ENCODE measurements around the gene UFSP1. TPM values are rescaled to one million over a fixed set of nuclear protein-coding genes. Genes with fewer than 3 reads are reported as not detected.
"Not testable (repeated sequence)": the region's sequence is repeated elsewhere in the genome, so short reads cannot be mapped to it uniquely, and the experiment has no call there.

UFSP1 gene
- total RNA-seq = 1.6 and 4.3 TPM in 2 replicates

DNA sequence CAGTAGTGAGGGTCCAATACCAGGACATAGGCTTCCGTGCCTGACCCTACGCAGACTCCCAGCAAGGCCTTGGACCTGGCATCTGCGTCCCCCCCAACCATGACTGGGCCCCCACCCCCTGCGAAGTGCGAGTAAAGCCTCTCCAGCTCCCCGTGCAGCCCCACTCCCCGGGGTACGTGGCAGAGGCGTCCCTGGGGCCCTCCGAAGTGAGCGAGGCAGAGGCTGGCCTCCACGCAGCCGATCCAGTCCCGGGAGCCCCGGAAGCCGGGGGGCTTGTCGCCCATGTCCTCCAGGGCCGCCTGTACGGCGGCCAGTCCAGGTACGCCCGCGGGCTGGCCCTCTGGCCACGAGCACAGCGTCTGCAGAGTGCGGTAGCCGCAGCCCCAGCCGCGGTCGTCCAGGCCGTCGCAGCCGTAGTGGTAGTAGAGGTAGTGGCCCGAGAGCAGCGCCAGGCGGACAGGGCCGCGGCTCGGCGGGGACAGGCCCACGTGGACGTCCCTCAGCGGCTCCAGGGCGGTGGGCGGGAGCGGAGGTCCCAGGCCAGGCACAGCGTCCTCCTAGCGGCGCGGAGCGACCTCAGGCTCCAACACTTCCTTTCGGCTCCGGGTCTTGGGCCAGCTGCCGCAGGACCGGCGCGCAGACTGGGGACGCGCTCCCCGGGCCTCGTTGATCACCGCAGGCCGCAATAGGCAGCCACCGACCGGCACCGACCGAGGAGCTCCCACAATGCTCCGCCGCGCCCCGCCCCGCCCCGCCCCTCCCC lies at the start of gene UFSP1:
TSS of gene UFSP1 (minus strand) at position 728 of the 763 bp plus-strand sequence. CDS start at position 284, 444 bp downstream.
- peaks cover 3% of the 10 kb centered on the region for H3K36me3 ChIP-seq (ENCODE audit: control insufficient read depth, insufficient read depth, low read length)
- TF ChIP-seq, protein P1, sequence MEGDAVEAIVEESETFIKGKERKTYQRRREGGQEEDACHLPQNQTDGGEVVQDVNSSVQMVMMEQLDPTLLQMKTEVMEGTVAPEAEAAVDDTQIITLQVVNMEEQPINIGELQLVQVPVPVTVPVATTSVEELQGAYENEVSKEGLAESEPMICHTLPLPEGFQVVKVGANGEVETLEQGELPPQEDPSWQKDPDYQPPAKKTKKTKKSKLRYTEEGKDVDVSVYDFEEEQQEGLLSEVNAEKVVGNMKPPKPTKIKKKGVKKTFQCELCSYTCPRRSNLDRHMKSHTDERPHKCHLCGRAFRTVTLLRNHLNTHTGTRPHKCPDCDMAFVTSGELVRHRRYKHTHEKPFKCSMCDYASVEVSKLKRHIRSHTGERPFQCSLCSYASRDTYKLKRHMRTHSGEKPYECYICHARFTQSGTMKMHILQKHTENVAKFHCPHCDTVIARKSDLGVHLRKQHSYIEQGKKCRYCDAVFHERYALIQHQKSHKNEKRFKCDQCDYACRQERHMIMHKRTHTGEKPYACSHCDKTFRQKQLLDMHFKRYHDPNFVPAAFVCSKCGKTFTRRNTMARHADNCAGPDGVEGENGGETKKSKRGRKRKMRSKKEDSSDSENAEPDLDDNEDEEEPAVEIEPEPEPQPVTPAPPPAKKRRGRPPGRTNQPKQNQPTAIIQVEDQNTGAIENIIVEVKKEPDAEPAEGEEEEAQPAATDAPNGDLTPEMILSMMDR (IDR thresholded peaks at IDR 0.05; ENCODE audit: insufficient read depth, low read length, poor library complexity, severe bottlenecking) = no peak
- peak within 1 kb of the TSS; percentile 43 for H3K4me3 ChIP-seq (ENCODE audit: low read depth, low read length)
- no peaks in the 10 kb centered on the region for H3K27me3 ChIP-seq (ENCODE audit: control insufficient read depth, insufficient read depth, low read length)
- DNase-seq (ENCODE audit: low read depth) = no peak

DNA sequence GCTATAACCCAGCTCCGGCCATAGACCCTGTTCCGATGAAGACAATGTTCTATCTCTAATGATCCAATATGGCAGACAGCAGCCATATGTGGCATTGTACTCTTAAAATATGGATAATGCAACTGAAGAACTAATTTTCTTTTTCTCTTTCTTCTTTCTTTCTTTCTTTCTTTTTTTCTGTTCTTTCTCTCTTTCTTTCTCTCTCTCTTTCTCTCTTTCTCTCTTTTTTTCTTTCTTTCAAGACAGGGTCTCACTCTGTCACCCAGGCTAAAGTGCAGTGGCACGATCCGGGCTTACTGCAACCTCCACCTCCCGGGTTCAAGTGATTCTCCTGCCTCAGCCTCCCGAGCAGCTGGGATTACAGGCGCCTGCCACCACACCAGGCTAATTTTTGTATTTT lies 46.7 kb upstream of the UFSP1 start:
- H3K4me3 ChIP-seq (ENCODE audit: low read depth, low read length); DNase-seq (ENCODE audit: low read depth); H3K27me3 ChIP-seq (ENCODE audit: control insufficient read depth, insufficient read depth, low read length); H3K36me3 ChIP-seq (ENCODE audit: control insufficient read depth, insufficient read depth, low read length): not testable (repeated sequence)

DNA sequence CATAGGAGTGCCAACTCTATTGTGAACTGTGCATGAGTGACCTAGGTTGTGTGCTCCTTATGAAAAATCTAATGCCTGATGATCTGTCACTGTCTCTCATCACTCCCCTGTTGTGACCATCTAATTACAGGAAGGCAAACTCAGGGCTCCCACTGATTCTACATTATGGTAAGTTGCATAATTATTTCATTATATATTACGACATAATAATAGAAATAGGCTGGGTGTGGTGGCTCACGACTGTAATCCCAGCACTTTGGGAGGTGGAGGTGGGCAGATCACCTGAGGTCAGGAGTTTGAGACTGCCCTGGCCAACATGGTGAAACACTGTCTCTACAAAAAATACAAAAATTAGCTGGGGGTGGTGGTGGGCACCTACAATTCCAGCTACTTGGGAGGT lies 45.9 kb upstream of the UFSP1 start:
- DNase-seq (ENCODE audit: low read depth); H3K36me3 ChIP-seq (ENCODE audit: control insufficient read depth, insufficient read depth, low read length); H3K4me3 ChIP-seq (ENCODE audit: low read depth, low read length); H3K27me3 ChIP-seq (ENCODE audit: control insufficient read depth, insufficient read depth, low read length): not testable (repeated sequence)

DNA sequence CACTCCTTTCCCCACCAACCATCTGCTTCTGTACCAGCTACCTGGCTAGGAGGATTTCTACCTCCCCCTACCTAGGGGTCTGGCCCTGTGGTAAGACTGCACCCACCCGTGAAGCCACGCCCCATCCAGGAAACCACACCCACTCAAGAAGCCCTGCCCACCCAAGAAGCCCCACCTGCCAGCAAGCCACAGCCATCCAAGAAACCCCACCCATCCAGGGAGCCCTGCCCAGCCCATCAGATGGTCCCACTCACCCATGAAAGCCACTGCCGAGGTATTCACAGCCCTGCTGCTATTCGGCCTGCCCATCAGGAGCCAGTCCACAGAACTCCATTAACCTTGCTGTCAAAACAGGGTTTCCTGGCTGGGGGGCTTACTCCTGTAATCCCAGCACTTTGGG lies 44.2 kb upstream of the UFSP1 start:
- TF ChIP-seq, protein P1 (IDR thresholded peaks at IDR 0.05; ENCODE audit: insufficient read depth, low read length, poor library complexity, severe bottlenecking) = no peak
- DNase-seq (ENCODE audit: low read depth) = no peak
- Histone ChIP-seq H3K27me3 (ENCODE audit: control insufficient read depth, insufficient read depth, low read length) (no peaks in the 10 kb centered on the region), H3K4me3 (ENCODE audit: low read depth, low read length) (no peak overlapping the region), H3K36me3 (ENCODE audit: control insufficient read depth, insufficient read depth, low read length) (no peaks in the 10 kb centered on the region)

DNA sequence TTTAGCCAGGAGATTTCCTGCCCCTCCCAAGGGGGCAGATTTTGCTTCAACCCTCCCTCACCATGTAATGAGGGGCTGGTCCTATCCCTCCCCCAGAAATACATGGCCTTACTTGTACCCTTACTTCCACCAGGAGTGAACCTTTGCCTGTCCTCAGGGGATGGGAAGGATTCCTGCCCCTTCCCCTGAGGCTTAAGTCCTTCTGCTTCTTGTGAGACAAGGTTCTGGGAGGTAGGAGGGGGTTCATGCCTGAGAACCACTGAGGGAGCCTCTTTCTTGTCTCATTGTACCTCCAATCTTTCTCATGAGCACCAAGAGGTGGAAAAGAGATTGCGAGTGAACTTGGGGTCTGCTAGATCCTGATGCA lies 40.3 kb upstream of the UFSP1 start:
- TF ChIP-seq, protein P1 (IDR thresholded peaks at IDR 0.05; ENCODE audit: insufficient read depth, low read length, poor library complexity, severe bottlenecking) = no peak
- Histone ChIP-seq H3K36me3 (ENCODE audit: control insufficient read depth, insufficient read depth, low read length) (no peaks in the 10 kb centered on the region), H3K4me3 (ENCODE audit: low read depth, low read length) (no peak overlapping the region), H3K27me3 (ENCODE audit: control insufficient read depth, insufficient read depth, low read length) (no peaks in the 10 kb centered on the region)
- DNase-seq (ENCODE audit: low read depth) = no peak

DNA sequence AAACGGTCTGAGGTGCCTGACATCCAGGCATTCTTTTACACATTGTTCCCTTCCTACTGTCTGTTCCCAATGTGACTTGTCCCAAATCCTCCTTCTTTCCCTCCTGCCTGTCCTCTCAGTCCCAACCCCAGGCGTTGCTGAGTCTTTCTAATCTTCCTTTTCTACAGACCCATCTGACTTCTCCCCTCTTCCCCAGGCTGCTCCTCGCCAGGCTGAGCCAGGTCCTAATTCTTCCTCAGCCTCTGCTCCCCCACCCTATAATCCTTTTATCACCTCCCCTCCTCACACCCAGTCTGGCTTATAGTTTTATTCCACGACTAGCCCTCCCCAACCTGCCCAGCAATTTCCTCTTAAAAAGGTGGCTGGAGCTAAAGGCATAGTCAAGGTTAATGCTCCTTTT lies 34.1 kb upstream of the UFSP1 start:
- H3K36me3 ChIP-seq (ENCODE audit: control insufficient read depth, insufficient read depth, low read length); DNase-seq (ENCODE audit: low read depth); H3K27me3 ChIP-seq (ENCODE audit: control insufficient read depth, insufficient read depth, low read length); H3K4me3 ChIP-seq (ENCODE audit: low read depth, low read length): not testable (repeated sequence)

DNA sequence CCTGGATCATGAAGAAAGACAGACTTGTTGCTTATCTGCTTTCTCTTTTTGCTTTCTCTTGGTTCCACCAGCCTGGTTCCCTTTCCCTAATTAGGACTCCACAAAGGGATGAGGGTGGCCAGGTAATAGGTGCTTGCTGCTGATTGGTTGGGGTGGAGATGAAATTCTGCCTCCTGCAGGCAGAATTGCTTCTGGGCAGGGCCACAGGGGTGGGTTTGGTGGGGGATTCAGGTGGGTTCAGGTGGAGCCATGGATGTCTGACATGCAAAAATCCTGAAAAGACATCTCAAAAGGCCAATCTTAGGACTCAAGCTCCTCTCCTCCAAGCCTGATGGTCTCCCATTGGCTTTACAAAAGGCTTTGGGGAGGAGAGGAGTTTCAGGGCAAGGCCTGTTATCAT lies 31.5 kb upstream of the UFSP1 start:
- DNase-seq (ENCODE audit: low read depth) = no peak
- TF ChIP-seq, protein P1 (IDR thresholded peaks at IDR 0.05; ENCODE audit: insufficient read depth, low read length, poor library complexity, severe bottlenecking) = no peak
- H3K4me3 ChIP-seq (ENCODE audit: low read depth, low read length) = no peak overlapping the region
- no peaks in the 10 kb centered on the region for H3K36me3 ChIP-seq (ENCODE audit: control insufficient read depth, insufficient read depth, low read length)
- no peaks in the 10 kb centered on the region for H3K27me3 ChIP-seq (ENCODE audit: control insufficient read depth, insufficient read depth, low read length)

DNA sequence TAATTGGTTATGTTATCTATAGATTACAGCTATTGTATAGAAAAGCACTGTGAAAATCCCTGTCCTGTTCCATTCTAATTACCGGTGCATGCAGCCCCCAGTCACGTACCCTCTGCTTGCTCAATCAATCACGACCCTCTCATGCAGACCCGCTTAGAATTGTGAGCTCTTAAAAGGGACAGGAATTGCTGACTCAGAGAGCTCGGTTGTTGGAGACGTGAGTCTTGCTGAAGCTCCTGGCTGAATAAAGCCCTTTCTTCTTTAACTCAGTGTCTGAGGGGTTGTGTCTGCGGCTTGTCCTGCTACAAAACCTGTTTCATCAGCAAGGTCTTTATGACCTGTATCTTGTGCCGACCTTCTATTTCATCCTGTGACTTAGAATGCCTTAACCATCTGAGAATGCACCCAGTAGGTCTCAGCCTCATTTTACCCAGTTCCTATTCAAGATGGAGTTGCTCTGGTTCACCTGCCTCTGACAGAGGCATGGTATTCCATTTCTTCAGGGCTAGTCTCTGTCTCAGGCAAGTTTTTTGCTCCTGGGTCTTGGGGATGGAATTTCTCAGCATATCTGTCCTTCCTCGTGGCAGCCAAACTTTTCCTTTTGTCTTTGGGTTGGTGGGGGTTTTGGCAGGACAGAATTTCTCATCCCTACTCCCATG lies 30.4 kb upstream of the UFSP1 start:
- H3K36me3 ChIP-seq (ENCODE audit: control insufficient read depth, insufficient read depth, low read length); H3K4me3 ChIP-seq (ENCODE audit: low read depth, low read length); H3K27me3 ChIP-seq (ENCODE audit: control insufficient read depth, insufficient read depth, low read length); DNase-seq (ENCODE audit: low read depth): not testable (repeated sequence)

DNA sequence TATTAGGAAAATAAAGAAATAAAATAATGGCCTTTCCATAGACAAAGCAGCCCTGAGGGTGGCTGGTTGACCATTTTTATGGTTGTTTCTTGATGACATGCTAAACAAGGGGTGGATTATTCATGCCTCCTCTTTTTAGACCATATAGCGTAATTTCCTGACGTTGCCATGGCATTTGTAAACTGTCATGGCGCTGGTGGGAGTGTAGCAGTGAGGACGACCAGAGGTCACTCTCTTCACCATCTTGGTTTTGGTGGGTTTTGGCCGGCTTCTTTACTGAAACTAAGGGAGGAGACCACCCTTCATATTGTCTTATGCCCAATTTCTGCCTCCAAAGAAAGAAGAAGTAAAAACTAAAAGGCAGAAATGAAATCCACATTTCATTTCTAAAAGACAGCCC lies 29.8 kb upstream of the UFSP1 start:
- H3K36me3 ChIP-seq (ENCODE audit: control insufficient read depth, insufficient read depth, low read length); H3K4me3 ChIP-seq (ENCODE audit: low read depth, low read length); H3K27me3 ChIP-seq (ENCODE audit: control insufficient read depth, insufficient read depth, low read length); DNase-seq (ENCODE audit: low read depth): not testable (repeated sequence)

All from kidney epithelial cell (primary cell).